NOMO-1 treated with DMSO at 0.1 percent for 48 hours (cell line): ENCODE results near the gene IFNA5.

Source experiments
- DNase-seq: peaks from one replicate; lab custom pipeline; 2025; ENCODE audit not compliant: unreplicated experiment; lab: John Stamatoyannopoulos, UW

IFNA5 gene

GRCh38 chr9:21305213-21305612 is at the start of gene IFNA5:
TSS of gene IFNA5 (minus strand) at chr9:21305313. CDS start at chr9:21305256, 57 bp downstream.
- no peak for DNase-seq

GRCh38 chr9:21350787-21351186 is 45.7 kb upstream of the IFNA5 start, which contains the start of gene IFNA6:
TSS of gene IFNA6 (minus strand) at chr9:21350887. CDS start at chr9:21350887, 0 bp downstream.
- no peak for DNase-seq

GRCh38 chr9:21348430-21348970 is 43.4 kb upstream of the IFNA5 start:
- DNase-seq: no peak

GRCh38 chr9:21340735-21341134 is 35.6 kb upstream of the IFNA5 start:
- no peak for DNase-seq

- no peak for DNase-seq
Observed at GRCh38 chr9:21336457-21336856, 31.3 kb upstream of the IFNA5 start.

GRCh38 chr9:21334701-21335632 is 29.9 kb upstream of the IFNA5 start, which contains the start of gene KLHL9:
TSS of gene KLHL9 (minus strand) at chr9:21335404. CDS start at chr9:21334859, 545 bp downstream.
- DNase-seq: no peak

- no peak for DNase-seq
Observed at GRCh38 chr9:21333226-21333625, 28.1 kb upstream of the IFNA5 start.

GRCh38 chr9:21331676-21332402 is 26.7 kb upstream of the IFNA5 start:
- no peak for DNase-seq

- DNase-seq: no peak
Observed at GRCh38 chr9:21326526-21327139, 21.5 kb upstream of the IFNA5 start.

GRCh38 chr9:21324047-21324446 is 18.9 kb upstream of the IFNA5 start:
- no peak for DNase-seq

GRCh38 chr9:21322911-21323461 is 17.9 kb upstream of the IFNA5 start:
- no peak for DNase-seq

GRCh38 chr9:21320465-21320864 is 15.4 kb upstream of the IFNA5 start:
- DNase-seq: no peak

GRCh38 chr9:21317956-21318923 is 13.1 kb upstream of the IFNA5 start:
- DNase-seq: no peak

GRCh38 chr9:21316860-21317259 is 11.7 kb upstream of the IFNA5 start:
- no peak for DNase-seq

GRCh38 chr9:21316032-21316842 is 11.1 kb upstream of the IFNA5 start:
- DNase-seq: no peak

GRCh38 chr9:21314152-21314551 is 9.0 kb upstream of the IFNA5 start:
- DNase-seq: no peak

GRCh38 chr9:21311889-21312288 is 6.8 kb upstream of the IFNA5 start:
- DNase-seq: no peak

GRCh38 chr9:21295992-21296391 is 9.1 kb downstream of the IFNA5 start:
- no peak for DNase-seq
